AG09309 (cell line): Measurements from ENCODE around the gene PFDN4.
"Not testable (repeated sequence)": the region's sequence is repeated elsewhere in the genome, so short reads cannot be mapped to it uniquely, and the experiment has no call there.

Source experiments
- DNase-seq: peaks from one replicate; pipeline ENCODE4 v3.0.0-alpha.2; 2010; ENCODE audit warnings: low read depth
- H3K4me3 ChIP-seq: 2 replicates; pipeline ENCODE4 v1.5.1; 2011; ENCODE audit warnings: mild to moderate bottlenecking, low read depth, low read length, moderate library complexity; ENCODE audit not compliant: control insufficient read depth
- TF ChIP-seq, protein P1 (sequence below): IDR thresholded peaks from 2 replicates; pipeline ENCODE4 v1.5.1; 2011; ENCODE audit warnings: mild to moderate bottlenecking, low read depth, low read length, inconsistent platforms; ENCODE audit not compliant: insufficient read depth, control insufficient read depth; ENCODE audit errors: missing control alignments

Gene PFDN4

GRCh38 chr20:54231036-54231435 is 23.1 kb downstream of the PFDN4 start:
- no peak overlapping the region for H3K4me3 ChIP-seq
- DNase-seq: no peak
- TF ChIP-seq, protein P1, sequence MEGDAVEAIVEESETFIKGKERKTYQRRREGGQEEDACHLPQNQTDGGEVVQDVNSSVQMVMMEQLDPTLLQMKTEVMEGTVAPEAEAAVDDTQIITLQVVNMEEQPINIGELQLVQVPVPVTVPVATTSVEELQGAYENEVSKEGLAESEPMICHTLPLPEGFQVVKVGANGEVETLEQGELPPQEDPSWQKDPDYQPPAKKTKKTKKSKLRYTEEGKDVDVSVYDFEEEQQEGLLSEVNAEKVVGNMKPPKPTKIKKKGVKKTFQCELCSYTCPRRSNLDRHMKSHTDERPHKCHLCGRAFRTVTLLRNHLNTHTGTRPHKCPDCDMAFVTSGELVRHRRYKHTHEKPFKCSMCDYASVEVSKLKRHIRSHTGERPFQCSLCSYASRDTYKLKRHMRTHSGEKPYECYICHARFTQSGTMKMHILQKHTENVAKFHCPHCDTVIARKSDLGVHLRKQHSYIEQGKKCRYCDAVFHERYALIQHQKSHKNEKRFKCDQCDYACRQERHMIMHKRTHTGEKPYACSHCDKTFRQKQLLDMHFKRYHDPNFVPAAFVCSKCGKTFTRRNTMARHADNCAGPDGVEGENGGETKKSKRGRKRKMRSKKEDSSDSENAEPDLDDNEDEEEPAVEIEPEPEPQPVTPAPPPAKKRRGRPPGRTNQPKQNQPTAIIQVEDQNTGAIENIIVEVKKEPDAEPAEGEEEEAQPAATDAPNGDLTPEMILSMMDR: no peak

DNA sequence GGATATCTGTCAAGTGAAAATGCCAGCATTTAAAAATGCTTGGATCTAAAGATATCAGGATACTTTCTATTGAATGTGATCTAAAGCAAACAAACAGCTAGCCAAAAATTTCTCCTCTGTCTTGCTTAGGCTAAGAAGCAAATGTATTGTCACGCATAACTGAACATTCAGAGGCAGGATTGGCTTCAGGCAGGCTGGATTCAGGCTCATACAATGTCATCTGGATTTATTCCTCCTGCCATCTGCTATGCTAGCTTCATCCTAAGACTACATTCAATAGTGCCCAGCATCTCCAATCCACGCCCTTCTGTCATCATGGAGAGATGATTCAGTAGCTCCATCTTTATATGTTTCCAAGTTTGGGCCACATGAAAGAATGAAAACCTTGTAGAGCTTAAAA is 27.1 kb downstream of the PFDN4 start:
- no peak for DNase-seq
- TF ChIP-seq, protein P1: no peak
- H3K4me3 ChIP-seq: no peak overlapping the region

DNA sequence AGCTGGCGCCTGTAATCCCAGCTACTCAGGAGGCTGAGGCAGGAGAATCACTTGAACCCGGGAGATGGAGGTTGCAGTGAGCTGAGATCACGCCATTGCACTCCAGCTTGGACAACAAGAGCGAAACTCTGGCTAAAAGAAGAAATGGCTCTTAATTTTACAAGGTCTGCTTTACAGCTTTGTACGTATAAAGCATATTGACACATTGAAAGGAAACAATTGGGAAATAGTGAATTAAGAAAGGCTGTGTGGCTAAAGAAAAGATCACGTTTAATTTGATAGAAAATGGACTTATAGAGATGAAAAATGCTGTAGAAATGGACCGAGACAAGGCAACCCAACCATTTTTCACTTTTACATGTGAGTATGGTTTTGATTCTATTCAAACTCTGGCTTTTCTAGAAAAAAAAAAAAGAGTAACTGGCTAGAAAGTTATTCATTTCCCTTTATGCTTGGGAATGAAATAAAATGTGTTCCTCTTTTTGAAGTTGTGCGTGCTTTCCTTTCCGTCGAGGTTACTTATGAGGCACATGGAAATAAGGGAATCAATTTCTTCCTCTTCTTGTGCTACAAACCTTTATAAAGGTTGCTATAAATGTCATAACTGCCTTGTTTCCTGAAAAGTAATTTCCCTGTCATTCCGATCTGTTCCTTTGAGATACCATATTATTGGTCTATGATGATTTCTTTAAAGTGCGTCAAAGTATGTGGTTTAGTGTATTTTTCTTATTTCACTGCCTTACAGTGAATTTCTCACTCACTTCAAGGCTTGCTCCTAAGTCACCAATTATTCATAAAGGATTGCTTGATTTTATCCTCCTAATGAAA is 29.4 kb downstream of the PFDN4 start:
- no peak overlapping the region for H3K4me3 ChIP-seq
- TF ChIP-seq, protein P1: no peak
- no peak for DNase-seq

- no peak for DNase-seq
- TF ChIP-seq, protein P1: no peak
- H3K4me3 ChIP-seq: no peak overlapping the region
Measured at GRCh38 chr20:54244113-54244512, 36.2 kb downstream of the PFDN4 start.

GRCh38 chr20:54248705-54249104 is 40.8 kb downstream of the PFDN4 start:
- not testable (repeated sequence) for H3K4me3 ChIP-seq, DNase-seq

GRCh38 chr20:54250691-54251090 is 42.8 kb downstream of the PFDN4 start:
- DNase-seq: no peak
- no peak overlapping the region for H3K4me3 ChIP-seq
- TF ChIP-seq, protein P1: no peak

- H3K4me3 ChIP-seq: no peak overlapping the region
- DNase-seq: no peak
Measured at GRCh38 chr20:54251096-54251495, 43.2 kb downstream of the PFDN4 start.

More at GRCh38 chr20:54251096-54251495, 43.2 kb downstream of the PFDN4 start:
- TF ChIP-seq, protein P1: no peak
